Measurements from ENCODE around the gene RAVER2. TPM values are rescaled to one million over a fixed set of nuclear protein-coding genes. Genes with fewer than 3 reads are reported as not detected.

RAVER2 gene
- total RNA-seq, 2 experiments from 2014 or later: 0.80 to 1.0 TPM

- ChIA-PET POLR2A (interaction anchor here (0.7 to 1.5 kb wide), 3 partner anchors 22 to 133 kb away, joined by 3 to 5 read pairs (median 3); no protein-coding TSS in a partner anchor), CTCF (no interaction called here)
- Mint-ChIP-seq H3K4me1 (ENCODE audit: low read depth) (peaks cover 46% of the 10 kb centered on the region), H3K9me3 (no peaks in the 10 kb centered on the region), H3K4me3 (peak overlapping the region; percentile 55), H3K27ac (peak overlapping the region; percentile 67), H3K36me3 (ENCODE audit: low read depth) (peaks cover 23% of the 10 kb centered on the region), H3K27me3 (no peaks in the 10 kb centered on the region)
- no peaks in the 10 kb centered on the region for H3K27me3 ChIP-seq (ENCODE audit: control insufficient read depth in 1 of 2, insufficient read depth in 2 of 2, low read length in 2 of 2)
- intact Hi-C loops (cut with DNase I, micrococcal nuclease): no loop called here
- ATAC-seq (ENCODE audit: poor library complexity) (peak; percentile 19), DNase-seq (peak in 1 of 14 experiments; percentile 38)
- H3K36me3 ChIP-seq (ENCODE audit: insufficient read depth, low read length): peaks cover 11% of the 10 kb centered on the region
- H3K4me1 ChIP-seq (ENCODE audit: insufficient read depth, low read length): peaks cover 25% of the 10 kb centered on the region
- TF ChIP-seq CTCF (IDR thresholded peaks at IDR 0.05): no peak
- peak overlapping the region in 1 of 2 donors; percentile 35 for H3K27ac ChIP-seq (ENCODE audit: low read depth in 1 of 2, low read length in 2 of 2)
- no peak overlapping the region for H3K4me3 ChIP-seq (ENCODE audit: low read length)
- no peaks in the 10 kb centered on the region for H3K9me3 ChIP-seq (ENCODE audit: control insufficient read depth in 1 of 2, insufficient read depth in 1 of 2, low read length in 2 of 2)
Measured at GRCh38 chr1:64828829-64829228, 84.0 kb downstream of the RAVER2 start.

GRCh38 chr1:64829411-64830029, 84.6 kb downstream of the RAVER2 start:
- peaks cover 22% of the 10 kb centered on the region for H3K4me1 ChIP-seq (ENCODE audit: insufficient read depth, low read length)
- H3K4me3 ChIP-seq (ENCODE audit: low read length): no peak overlapping the region
- H3K27me3 ChIP-seq (ENCODE audit: control insufficient read depth in 1 of 2, insufficient read depth in 2 of 2, low read length in 2 of 2): no peaks in the 10 kb centered on the region
- ATAC-seq (ENCODE audit: poor library complexity): no peak
- Mint-ChIP-seq H3K27me3 (no peaks in the 10 kb centered on the region), H3K4me3 (peak overlapping the region; percentile 55), H3K9me3 (no peaks in the 10 kb centered on the region), H3K4me1 (ENCODE audit: low read depth) (peaks cover 42% of the 10 kb centered on the region), H3K27ac (peak overlapping the region; percentile 67), H3K36me3 (ENCODE audit: low read depth) (peaks cover 30% of the 10 kb centered on the region)
- POLR2A ChIA-PET: interaction anchor here (0.7 to 1.5 kb wide), 5 partner anchors 21 to 133 kb away, joined by 3 to 5 read pairs (median 3); no protein-coding TSS in a partner anchor
- no peaks in the 10 kb centered on the region for H3K9me3 ChIP-seq (ENCODE audit: control insufficient read depth in 1 of 2, insufficient read depth in 1 of 2, low read length in 2 of 2)
- TF ChIP-seq CTCF (IDR thresholded peaks at IDR 0.05): no peak
- H3K27ac ChIP-seq (ENCODE audit: low read depth in 1 of 2, low read length in 2 of 2): peak overlapping the region in 1 of 2 donors; percentile 35
- peaks cover 17% of the 10 kb centered on the region for H3K36me3 ChIP-seq (ENCODE audit: insufficient read depth, low read length)
- intact Hi-C loops (cut with DNase I, micrococcal nuclease): no loop called here
- no peak for DNase-seq
- CTCF ChIA-PET: no interaction called here

- H3K4me3 ChIP-seq (ENCODE audit: low read length): no peak overlapping the region
- Mint-ChIP-seq H3K9me3 (no peaks in the 10 kb centered on the region), H3K4me3 (no peak overlapping the region), H3K4me1 (ENCODE audit: low read depth) (peaks cover 42% of the 10 kb centered on the region), H3K27ac (peak overlapping the region; percentile 71), H3K27me3 (no peaks in the 10 kb centered on the region), H3K36me3 (ENCODE audit: low read depth) (peaks cover 36% of the 10 kb centered on the region)
- CTCF ChIA-PET: no interaction called here
- H3K36me3 ChIP-seq (ENCODE audit: insufficient read depth, low read length): peaks cover 24% of the 10 kb centered on the region
- no peak for TF ChIP-seq CTCF (IDR thresholded peaks at IDR 0.05)
- POLR2A ChIA-PET: interaction anchor here (0.8 to 1.5 kb wide), 4 partner anchors 47 to 132 kb away, joined by 3 to 5 read pairs (median 4); no protein-coding TSS in a partner anchor
- no peak for ATAC-seq (ENCODE audit: poor library complexity)
- H3K4me1 ChIP-seq (ENCODE audit: insufficient read depth, low read length): peaks cover 22% of the 10 kb centered on the region
- H3K27me3 ChIP-seq (ENCODE audit: control insufficient read depth in 1 of 2, insufficient read depth in 2 of 2, low read length in 2 of 2): no peaks in the 10 kb centered on the region
- intact Hi-C loops (cut with DNase I, micrococcal nuclease): no loop called here
- no peaks in the 10 kb centered on the region for H3K9me3 ChIP-seq (ENCODE audit: control insufficient read depth in 1 of 2, insufficient read depth in 1 of 2, low read length in 2 of 2)
- no peak overlapping the region for H3K27ac ChIP-seq (ENCODE audit: low read depth in 1 of 2, low read length in 2 of 2)
- DNase-seq: no peak
Measured at GRCh38 chr1:64830030-64830651, 85.3 kb downstream of the RAVER2 start.

All from CD4-positive, alpha-beta T cell (primary cell).